K562 (cell line): ENCODE results near the gene ZNF302. TPM values are rescaled to one million over a fixed set of nuclear protein-coding genes. Genes with fewer than 3 reads are reported as not detected.

Source experiments
- DMBX1 ChIP-seq: fragments of 250-450 bp; sonication (Bioruptor Pico); IDR thresholded peaks from 2 replicates; pipeline ENCODE4 v1.8.0; 2022; ENCODE audit warnings: inconsistent platforms, mild to moderate bottlenecking, moderate library complexity, borderline replicate concordance
- DNMT1 ChIP-seq: fragments of 450-650 bp; IDR thresholded peaks from 2 replicates; pipeline ENCODE4 v1.6.1; 2016; ENCODE audit warnings: antibody characterized with exemption, mild to moderate bottlenecking
- MAFF ChIP-seq: IDR thresholded peaks from 2 replicates; pipeline ENCODE4 v1.6.1; 2012; ENCODE audit warnings: low read length, improper control_type of control experiment
- RB1 ChIP-seq: fragments of 450-650 bp; IDR thresholded peaks from 2 replicates; pipeline ENCODE4 v1.6.1; 2017; ENCODE audit warnings: low read depth, mild to moderate bottlenecking
- SIRT6 ChIP-seq: IDR thresholded peaks from one replicate; pipeline ENCODE4 v1.6.1; 2012; ENCODE audit warnings: low read depth, mild to moderate bottlenecking, control low read depth, inconsistent platforms, low read length, moderate library complexity
- TOE1 ChIP-seq, 2 experiments: fragments of 450-650 bp in 1 of 2; sonication (generic) in 1 of 2; formaldehyde crosslinking in 1 of 2; IDR thresholded peaks; 2 replicates each; pipeline versions ENCODE4 v1.7.1 to v1.8.0; 2016 to 2022; ENCODE audit warnings: borderline replicate concordance in 2 of 2, mild to moderate bottlenecking in 2 of 2, antibody characterized with exemption in 1 of 2, inconsistent platforms in 1 of 2, low read depth in 1 of 2, missing genetic modification reagents in 1 of 2, moderate library complexity in 1 of 2
- ZKSCAN3 ChIP-seq: fragments of 250-450 bp; sonication (Bioruptor Pico); IDR thresholded peaks from 2 replicates; pipeline ENCODE4 v1.4.0; 2020
- ZNF143 ChIP-seq: sonication (generic); formaldehyde crosslinking; IDR thresholded peaks from 2 replicates; pipeline ENCODE4 v1.9.0; 2022; ENCODE audit warnings: mild to moderate bottlenecking, missing genetic modification reagents
- ZNF197 ChIP-seq: fragments of 200-800 bp; sonication (Bioruptor generic); IDR thresholded peaks from 2 replicates; pipeline ENCODE4 v1.6.1; 2016; ENCODE audit warnings: low read depth, missing genetic modification characterization, missing compliant biosample characterization
- ZNF644 ChIP-seq: fragments of 200-800 bp; sonication (Bioruptor generic); IDR thresholded peaks from 2 replicates; pipeline ENCODE4 v1.6.1; 2016; ENCODE audit warnings: low read depth, missing genetic modification characterization, missing compliant biosample characterization
- polyA plus RNA-seq, 8 experiments: library from polyadenylated mRNA; depleted of rRNA in 4 of 8; stranded (reverse) in 5 of 8; unstranded in 3 of 8; fragments of >200 nt; fragmentation: Nextera tagmentation in 2 of 8; fragmentation: Illumina TruSeq in 1 of 8; extraction: Ambion mirVana in 2 of 8; extraction: Trizol in 1 of 8; gene quantifications; 2 replicates each; pipeline versions ENCODE4 v1.2.1 to v1.2.3, GENCODE V29; 2011 to 2014; ENCODE audit warnings: inconsistent platforms in 1 of 8, missing spikeins in 1 of 8
- total RNA-seq, 7 experiments: library from RNA; depleted of rRNA in 6 of 7; stranded (reverse); fragments of >200 nt in 6 of 7; fragmentation: Illumina TruSeq in 2 of 7; extraction: Trizol in 2 of 7; gene quantifications; 2 replicates each; pipeline versions ENCODE4 v1.2.1 to v1.2.3, GENCODE V29; 2011 to 2021; ENCODE audit warnings: low replicate concordance in 1 of 7
- TF ChIP-seq, protein P1 (sequence below): fragments of 450-650 bp; IDR thresholded peaks from 2 replicates; pipeline ENCODE4 v1.6.1; 2018; ENCODE audit warnings: mild to moderate bottlenecking, low read depth; ENCODE audit not compliant: partially characterized antibody
- TF ChIP-seq, protein P2 (sequence below): fragments of 200-400 bp; formaldehyde crosslinking; IDR thresholded peaks from 2 replicates; pipeline ENCODE4 v1.6.1; 2017; ENCODE audit warnings: mild to moderate bottlenecking, low read depth, low read length, moderate library complexity
- TF ChIP-seq, protein P3 (sequence below): fragments of 250-450 bp; sonication (Bioruptor Pico); IDR thresholded peaks from 2 replicates; pipeline ENCODE4 v1.8.0; 2022; ENCODE audit warnings: moderate library complexity, mild to moderate bottlenecking, inconsistent platforms
- TF ChIP-seq, protein P4 (sequence below): fragments of 250-450 bp; sonication (Bioruptor Pico); IDR thresholded peaks from 2 replicates; pipeline ENCODE4 v1.4.0; 2020; ENCODE audit warnings: mild to moderate bottlenecking, moderate library complexity

ZNF302 gene
- total and polyA plus RNA-seq, 9 of the 15 experiments (the other 6 are each of a cell fraction or from before 2014, with no cell fraction given), result 0.08 to 1.0 (median 0.27) TPM; not detected in 1

DNA sequence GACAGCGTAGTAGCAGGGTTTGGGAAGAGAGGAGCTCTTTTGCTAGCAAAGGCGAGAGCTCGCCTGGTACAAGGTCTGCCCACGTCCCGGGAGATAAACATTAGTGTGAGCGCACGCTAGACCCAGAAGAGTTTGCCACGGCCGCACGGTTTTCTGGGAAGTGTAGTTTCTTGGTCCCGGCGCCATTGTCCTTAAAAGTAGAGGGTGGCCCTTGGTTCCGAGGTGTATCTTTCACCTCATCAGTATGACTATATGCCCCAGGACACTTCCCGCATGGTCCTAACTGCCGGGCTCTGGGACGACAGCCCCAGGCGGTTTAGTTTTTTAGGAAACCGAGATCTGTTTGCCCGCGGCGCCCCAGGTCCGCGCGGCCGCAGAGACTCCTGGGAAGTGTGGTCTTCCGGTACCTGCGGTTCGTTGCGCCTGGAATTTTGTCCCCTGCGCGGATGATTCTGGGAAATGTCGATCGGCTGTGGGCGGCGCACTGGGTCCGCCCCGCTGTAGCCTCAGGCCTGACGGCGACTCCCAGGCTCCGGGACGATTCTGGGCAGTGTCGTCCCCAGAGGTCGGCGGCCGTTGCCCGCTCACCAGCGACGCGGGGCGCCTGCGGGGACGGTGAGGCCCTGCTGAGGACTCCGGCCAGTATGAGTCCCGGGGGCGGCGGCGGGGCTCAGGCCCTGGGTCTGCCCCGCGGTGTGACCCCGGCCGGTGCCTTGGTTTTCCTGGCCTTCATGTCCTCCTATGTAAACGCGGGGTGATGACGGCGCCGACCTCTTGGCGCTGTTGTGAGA is 56.5 kb downstream of the ZNF302 start, which contains the start of gene ZNF181 (continued):
- TF ChIP-seq, protein P1, sequence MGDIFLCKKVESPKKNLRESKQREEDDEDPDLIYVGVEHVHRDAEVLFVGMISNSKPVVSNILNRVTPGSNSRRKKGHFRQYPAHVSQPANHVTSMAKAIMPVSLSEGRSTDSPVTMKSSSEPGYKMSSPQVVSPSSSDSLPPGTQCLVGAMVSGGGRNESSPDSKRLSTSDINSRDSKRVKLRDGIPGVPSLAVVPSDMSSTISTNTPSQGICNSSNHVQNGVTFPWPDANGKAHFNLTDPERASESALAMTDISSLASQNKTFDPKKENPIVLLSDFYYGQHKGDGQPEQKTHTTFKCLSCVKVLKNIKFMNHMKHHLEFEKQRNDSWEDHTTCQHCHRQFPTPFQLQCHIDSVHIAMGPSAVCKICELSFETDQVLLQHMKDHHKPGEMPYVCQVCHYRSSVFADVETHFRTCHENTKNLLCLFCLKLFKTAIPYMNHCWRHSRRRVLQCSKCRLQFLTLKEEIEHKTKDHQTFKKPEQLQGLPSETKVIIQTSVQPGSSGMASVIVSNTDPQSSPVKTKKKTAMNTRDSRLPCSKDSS, result no peak
- TF ChIP-seq ZNF197 (CRISPR knock-in tag), result peak; percentile 77
- no peak for TF ChIP-seq MAFF
- peak; percentile 84 for TF ChIP-seq ZNF143
- TF ChIP-seq ZNF644, result peak; percentile 89; the same call in 1 of the 2 replicates
- TF ChIP-seq, protein P2, sequence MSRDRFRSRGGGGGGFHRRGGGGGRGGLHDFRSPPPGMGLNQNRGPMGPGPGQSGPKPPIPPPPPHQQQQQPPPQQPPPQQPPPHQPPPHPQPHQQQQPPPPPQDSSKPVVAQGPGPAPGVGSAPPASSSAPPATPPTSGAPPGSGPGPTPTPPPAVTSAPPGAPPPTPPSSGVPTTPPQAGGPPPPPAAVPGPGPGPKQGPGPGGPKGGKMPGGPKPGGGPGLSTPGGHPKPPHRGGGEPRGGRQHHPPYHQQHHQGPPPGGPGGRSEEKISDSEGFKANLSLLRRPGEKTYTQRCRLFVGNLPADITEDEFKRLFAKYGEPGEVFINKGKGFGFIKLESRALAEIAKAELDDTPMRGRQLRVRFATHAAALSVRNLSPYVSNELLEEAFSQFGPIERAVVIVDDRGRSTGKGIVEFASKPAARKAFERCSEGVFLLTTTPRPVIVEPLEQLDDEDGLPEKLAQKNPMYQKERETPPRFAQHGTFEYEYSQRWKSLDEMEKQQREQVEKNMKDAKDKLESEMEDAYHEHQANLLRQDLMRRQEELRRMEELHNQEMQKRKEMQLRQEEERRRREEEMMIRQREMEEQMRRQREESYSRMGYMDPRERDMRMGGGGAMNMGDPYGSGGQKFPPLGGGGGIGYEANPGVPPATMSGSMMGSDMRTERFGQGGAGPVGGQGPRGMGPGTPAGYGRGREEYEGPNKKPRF, result no peak
- 0 out of 2 replicates have a peak, but pooled peaks have one; percentile 60 for TF ChIP-seq DMBX1 (CRISPR knock-in tag)
- peak; percentile 73; the same call in 1 of the 2 replicates for TF ChIP-seq TOE1 (IDR thresholded peaks at IDR 0.05; ENCODE audit: borderline replicate concordance)
- no peak for TF ChIP-seq TOE1 (CRISPR knock-in tag; IDR thresholded peaks at IDR 0.05; ENCODE audit: borderline replicate concordance, low read depth)
- TF ChIP-seq DNMT1, result no peak
- peak; percentile 66 for TF ChIP-seq RB1
- TF ChIP-seq ZKSCAN3 (CRISPR knock-in tag), result no peak
- TF ChIP-seq, protein P3, sequence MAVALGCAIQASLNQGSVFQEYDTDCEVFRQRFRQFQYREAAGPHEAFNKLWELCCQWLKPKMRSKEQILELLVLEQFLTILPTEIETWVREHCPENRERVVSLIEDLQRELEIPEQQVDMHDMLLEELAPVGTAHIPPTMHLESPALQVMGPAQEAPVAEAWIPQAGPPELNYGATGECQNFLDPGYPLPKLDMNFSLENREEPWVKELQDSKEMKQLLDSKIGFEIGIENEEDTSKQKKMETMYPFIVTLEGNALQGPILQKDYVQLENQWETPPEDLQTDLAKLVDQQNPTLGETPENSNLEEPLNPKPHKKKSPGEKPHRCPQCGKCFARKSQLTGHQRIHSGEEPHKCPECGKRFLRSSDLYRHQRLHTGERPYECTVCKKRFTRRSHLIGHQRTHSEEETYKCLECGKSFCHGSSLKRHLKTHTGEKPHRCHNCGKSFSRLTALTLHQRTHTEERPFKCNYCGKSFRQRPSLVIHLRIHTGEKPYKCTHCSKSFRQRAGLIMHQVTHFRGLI (CRISPR knock-in tag), result no peak
- TF ChIP-seq, protein P4, sequence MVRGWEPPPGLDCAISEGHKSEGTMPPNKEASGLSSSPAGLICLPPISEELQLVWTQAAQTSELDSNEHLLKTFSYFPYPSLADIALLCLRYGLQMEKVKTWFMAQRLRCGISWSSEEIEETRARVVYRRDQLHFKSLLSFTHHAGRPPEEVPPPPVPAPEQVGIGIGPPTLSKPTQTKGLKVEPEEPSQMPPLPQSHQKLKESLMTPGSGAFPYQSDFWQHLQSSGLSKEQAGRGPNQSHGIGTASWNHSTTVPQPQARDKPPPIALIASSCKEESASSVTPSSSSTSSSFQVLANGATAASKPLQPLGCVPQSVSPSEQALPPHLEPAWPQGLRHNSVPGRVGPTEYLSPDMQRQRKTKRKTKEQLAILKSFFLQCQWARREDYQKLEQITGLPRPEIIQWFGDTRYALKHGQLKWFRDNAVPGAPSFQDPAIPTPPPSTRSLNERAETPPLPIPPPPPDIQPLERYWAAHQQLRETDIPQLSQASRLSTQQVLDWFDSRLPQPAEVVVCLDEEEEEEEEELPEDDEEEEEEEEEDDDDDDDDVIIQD, result 0 out of 2 replicates have a peak, but pooled peaks have one; percentile 30
- TF ChIP-seq SIRT6, result no peak
